WTC11 (cell line): Measurements from ENCODE around the gene UBALD1.

ENCODE experiments used
- ATF1 ChIP-seq: sonication (generic); formaldehyde crosslinking; IDR thresholded peaks from 2 replicates; pipeline ENCODE4 v1.8.1; 2023; ENCODE audit warnings: mild to moderate bottlenecking, moderate library complexity, missing genetic modification reagents
- ATF2 ChIP-seq: sonication (generic); formaldehyde crosslinking; IDR thresholded peaks from 2 replicates; pipeline ENCODE4 v1.8.1; 2022; ENCODE audit warnings: low read depth, missing genetic modification reagents, borderline replicate concordance
- CTCF ChIP-seq: fragments of 200-600 bp; IDR thresholded peaks from 2 replicates; pipeline ENCODE4 v1.8.0; 2022; ENCODE audit warnings: antibody characterized with exemption
- KAT7 ChIP-seq: sonication (generic); formaldehyde crosslinking; IDR thresholded peaks from 2 replicates; pipeline ENCODE4 v1.8.1; 2023; ENCODE audit warnings: missing genetic modification reagents, mild to moderate bottlenecking, borderline replicate concordance
- SP1 ChIP-seq: sonication (generic); formaldehyde crosslinking; conservative IDR thresholded peaks from 2 replicates; pipeline ENCODE4 v1.8.1; 2022; ENCODE audit warnings: missing genetic modification reagents
- STAT6 ChIP-seq: sonication (generic); formaldehyde crosslinking; conservative IDR thresholded peaks from 2 replicates; pipeline ENCODE4 v1.8.1; 2023; ENCODE audit warnings: mild to moderate bottlenecking, low read depth, missing genetic modification reagents, moderate library complexity
- TCF7 ChIP-seq: sonication (generic); formaldehyde crosslinking; IDR thresholded peaks from 2 replicates; pipeline ENCODE4 v1.8.0; 2022; ENCODE audit warnings: mild to moderate bottlenecking, low read depth, missing genetic modification reagents, moderate library complexity
- ZNF512 ChIP-seq: sonication (generic); formaldehyde crosslinking; IDR thresholded peaks from 2 replicates; pipeline ENCODE4 v1.8.1; 2022; ENCODE audit warnings: missing genetic modification reagents, borderline replicate concordance
- ZSCAN18 ChIP-seq: fragments of 250-450 bp; sonication (Bioruptor Pico); IDR thresholded peaks from 2 replicates; pipeline ENCODE4 v2.1.2; 2022; ENCODE audit warnings: mild to moderate bottlenecking, moderate library complexity

- TF ChIP-seq TCF7 (CRISPR knock-in tag), result no peak
- TF ChIP-seq ZSCAN18 (CRISPR knock-in tag), result no peak
- no peak for TF ChIP-seq KAT7
- TF ChIP-seq SP1 (CRISPR knock-in tag), result no peak
- no peak for TF ChIP-seq CTCF
- no peak for TF ChIP-seq STAT6
- TF ChIP-seq ATF2 (CRISPR knock-in tag), result no peak
- TF ChIP-seq ATF1 (CRISPR knock-in tag), result no peak
- no peak for TF ChIP-seq ZNF512 (CRISPR knock-in tag)
Measured at GRCh38 chr16:4576008-4576407, 38.7 kb downstream of the UBALD1 start.
